HL-60/S4 treated with phorbol 12-myristate 13-acetate at 8.2 ng/mL for 4 days and 3 days (cell line): ENCODE data around the gene BAIAP2L1.

Experiments used
- in situ Hi-C: fragments of 300-500 bp; cut with MboI; formaldehyde crosslinking; loops from 2 replicates; pipeline ENCODE4 v1.15.0; 2022; ENCODE audit warnings: low sequenced_read_pairs

BAIAP2L1 gene, protein sequence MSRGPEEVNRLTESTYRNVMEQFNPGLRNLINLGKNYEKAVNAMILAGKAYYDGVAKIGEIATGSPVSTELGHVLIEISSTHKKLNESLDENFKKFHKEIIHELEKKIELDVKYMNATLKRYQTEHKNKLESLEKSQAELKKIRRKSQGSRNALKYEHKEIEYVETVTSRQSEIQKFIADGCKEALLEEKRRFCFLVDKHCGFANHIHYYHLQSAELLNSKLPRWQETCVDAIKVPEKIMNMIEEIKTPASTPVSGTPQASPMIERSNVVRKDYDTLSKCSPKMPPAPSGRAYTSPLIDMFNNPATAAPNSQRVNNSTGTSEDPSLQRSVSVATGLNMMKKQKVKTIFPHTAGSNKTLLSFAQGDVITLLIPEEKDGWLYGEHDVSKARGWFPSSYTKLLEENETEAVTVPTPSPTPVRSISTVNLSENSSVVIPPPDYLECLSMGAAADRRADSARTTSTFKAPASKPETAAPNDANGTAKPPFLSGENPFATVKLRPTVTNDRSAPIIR

DNA sequence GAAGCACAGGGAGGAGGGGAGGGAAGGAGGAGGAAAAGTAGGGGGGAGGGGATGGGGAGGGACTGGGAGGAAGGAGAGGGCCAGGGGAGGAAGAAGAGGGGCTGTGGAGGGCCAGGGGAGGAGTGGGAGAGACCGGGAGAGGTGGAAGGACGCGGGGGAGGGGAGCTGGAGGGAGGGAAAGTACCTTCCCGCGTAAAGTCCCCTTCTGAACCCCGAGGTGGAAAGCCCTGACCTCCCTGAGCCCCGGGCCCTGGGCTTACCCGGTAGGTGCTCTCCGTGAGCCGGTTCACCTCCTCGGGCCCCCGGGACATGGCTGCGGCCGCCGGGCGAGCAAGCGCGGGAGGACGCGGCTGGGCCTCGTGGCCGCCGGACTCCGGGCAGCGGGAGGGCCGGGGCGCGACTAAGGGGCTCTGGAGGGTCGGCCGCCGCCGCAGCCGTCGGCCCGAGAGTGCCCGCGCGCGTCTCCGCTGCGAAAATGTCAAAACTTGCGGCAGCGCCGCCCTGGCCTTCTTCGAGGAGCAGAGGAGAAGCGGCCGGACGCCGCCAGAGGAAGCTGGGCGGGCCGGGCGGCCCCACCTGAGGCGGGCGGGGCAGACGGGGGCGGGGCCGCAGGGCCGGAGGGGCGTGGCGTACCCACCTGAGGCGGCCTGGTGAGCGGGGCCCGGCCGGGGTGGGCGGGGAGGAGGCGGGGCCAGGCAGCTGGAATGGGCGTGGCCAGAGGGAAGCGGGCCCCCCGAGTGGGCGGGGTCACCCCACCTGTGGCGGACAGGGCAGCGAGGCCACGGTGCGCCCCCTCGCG is at the start of gene BAIAP2L1:
BAIAP2L1 (minus strand) TSS at position 549 of the 799 bp plus-strand sequence; CDS start at position 311, 238 bp downstream.
- in situ Hi-C loops, result loop anchor here (25.0 kb wide), 1 partner anchor 437 kb away; no protein-coding TSS in a partner anchor

DNA sequence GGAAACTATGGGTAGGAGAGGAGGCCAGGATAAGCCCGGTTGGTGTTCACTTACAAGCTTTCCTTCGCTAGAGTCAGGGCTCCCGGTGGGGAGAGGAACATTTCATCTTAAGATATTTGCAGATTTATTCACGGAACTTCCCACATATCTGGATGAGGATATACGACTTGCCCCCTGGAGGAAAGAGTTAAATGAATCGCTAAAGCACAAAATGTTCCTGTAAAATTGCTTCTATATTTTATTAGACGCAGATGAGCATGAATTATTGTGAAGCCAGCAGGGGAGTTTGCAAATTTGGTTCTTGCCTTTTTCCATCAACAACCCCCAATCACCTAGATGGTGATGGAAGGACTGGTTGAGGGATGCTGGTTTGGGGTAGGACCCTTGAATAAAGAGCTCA is 47.9 kb upstream of the BAIAP2L1 start:
- in situ Hi-C loops, result loop anchor here (25.0 kb wide), 1 partner anchor 289 kb away; no protein-coding TSS in a partner anchor

DNA sequence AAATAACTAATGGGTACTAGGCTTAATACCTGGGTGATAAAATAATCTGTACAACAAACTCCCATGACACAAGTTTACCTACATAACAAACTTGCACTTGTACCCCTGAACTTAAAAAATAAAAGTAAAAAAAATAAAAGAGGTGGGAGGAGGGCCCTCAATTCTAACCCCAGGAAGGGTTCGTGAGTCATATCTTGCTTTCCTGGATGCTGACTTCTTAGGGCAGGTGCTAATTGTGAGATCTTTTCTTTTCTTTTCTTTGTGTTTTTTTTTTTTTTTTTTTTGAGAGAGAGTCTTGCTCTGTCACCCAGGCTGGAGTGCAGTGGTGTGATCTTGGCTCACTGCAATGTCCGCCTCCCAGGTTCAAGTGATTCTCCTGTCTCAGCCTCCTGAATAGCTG is 40.1 kb upstream of the BAIAP2L1 start:
- in situ Hi-C loops, result loop anchor here (25.0 kb wide), 1 partner anchor 296 kb away; no protein-coding TSS in a partner anchor

DNA sequence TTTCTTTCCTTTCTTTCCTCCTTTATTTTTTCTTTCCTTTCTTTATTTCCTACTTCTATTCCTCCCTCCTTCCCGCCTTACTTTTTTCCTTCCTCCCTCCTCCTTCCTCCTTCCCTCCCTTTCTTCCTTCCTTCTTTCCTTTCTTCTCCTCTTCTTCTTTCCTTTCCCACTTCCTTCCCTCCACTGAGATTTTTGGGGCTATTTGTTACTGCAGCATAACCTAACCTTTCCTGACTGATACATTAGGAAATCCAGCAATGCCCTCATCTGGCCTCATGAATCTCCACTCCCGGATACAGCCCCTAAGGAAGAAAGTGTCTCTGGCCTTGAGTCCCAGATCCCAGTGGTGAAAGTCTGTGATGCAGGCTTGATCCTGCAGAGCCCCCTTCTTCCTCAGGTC is 38.6 kb upstream of the BAIAP2L1 start:
- in situ Hi-C loops, result loop anchor here (25.0 kb wide), 1 partner anchor 298 kb away; no protein-coding TSS in a partner anchor

DNA sequence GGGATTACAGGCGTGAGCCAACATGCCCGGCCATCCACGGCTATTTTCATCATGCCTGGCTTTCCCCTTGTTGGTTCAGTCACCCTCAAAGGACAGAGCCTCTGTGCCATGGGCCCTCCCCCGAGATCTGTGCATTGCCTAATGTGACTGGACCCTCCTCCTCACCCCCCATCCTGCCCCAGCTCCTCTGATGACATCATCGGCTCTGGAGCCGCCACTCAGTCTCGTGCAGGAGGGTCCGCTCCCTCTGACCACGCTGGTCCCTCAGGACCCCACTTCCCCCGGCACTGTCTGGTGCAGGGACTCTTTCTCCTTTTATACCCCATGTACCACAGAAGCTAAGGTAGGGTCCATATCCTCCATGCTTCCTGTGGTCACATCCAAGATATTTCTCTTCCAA is 33.2 kb upstream of the BAIAP2L1 start:
- in situ Hi-C loops, result loop anchor here (25.0 kb wide), 1 partner anchor 303 kb away; no protein-coding TSS in a partner anchor

DNA sequence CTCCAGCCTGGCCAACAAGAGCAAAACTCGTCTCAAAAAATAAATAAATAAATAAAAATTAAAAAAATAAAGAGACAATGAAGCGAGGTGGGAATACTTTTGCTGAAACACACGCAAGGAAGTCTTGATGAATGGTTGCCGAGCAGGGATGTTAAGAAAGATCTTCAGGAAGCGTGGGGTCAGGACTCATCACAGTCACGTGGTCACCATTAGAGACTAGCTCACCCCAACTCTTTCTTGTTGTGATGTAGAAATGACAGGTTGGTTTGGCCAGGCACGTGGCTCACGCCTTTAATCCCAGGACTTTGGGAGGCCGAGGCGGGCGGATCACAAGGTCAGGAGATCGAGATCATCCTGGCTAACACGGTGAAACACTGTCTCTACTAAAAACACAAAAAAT is 28.9 kb upstream of the BAIAP2L1 start:
- in situ Hi-C loops, result loop anchor here (25.0 kb wide), 1 partner anchor 308 kb away; no protein-coding TSS in a partner anchor

DNA sequence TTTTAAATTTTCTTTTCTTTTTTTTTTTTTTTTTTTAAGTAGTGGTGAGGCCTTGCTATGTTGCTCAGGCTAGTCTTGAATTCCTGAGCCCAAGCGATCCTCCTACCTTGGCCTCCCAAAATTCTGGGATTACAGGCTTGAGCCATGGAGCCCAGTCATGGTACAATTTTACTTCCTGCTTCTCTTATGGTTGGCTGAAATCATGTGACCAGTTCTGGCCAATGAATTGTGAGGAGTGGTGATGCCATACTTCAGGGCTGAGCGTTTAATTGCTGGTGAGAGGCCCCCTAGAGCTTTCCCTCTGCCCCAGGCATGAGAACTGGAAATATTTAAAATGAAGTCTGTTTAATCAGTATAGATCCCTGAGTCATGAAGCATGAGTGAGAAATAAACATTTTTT is 22.2 kb upstream of the BAIAP2L1 start:
- in situ Hi-C loops, result loop anchor here (25.0 kb wide), 1 partner anchor 414 kb away; no protein-coding TSS in a partner anchor

DNA sequence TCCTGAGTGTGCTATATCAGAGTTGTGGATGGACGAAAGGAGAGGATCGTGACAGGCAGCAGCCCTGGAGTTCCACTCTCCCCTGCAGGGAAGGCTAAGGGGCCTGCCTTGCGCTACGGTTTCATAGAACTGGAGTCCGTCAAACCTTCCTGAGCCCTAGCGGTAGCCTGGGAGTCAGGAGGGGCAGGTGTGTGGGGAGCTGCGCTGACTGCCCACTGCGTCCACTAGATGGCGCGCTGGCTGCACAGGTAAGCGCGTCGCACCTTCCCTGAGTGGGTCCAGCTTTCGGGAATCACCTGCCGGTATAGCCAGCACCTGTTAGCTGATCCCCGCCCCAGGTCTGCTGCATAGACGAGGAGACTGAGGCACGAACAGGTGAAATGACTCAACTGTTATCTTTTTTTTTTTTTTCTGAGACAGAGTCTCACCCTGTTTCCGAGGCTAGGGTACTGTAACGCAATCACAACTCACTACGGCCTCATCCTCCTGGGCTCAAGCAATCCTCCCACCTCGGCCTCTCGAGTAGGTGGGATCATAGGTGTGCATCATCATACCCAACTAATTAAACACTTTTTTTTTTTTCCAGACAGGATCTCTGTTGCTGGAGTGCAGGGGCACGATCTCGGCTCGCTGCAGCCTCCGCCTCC is 20.2 kb upstream of the BAIAP2L1 start:
- in situ Hi-C loops, result loop anchor here (25.0 kb wide), 1 partner anchor 416 kb away; no protein-coding TSS in a partner anchor

DNA sequence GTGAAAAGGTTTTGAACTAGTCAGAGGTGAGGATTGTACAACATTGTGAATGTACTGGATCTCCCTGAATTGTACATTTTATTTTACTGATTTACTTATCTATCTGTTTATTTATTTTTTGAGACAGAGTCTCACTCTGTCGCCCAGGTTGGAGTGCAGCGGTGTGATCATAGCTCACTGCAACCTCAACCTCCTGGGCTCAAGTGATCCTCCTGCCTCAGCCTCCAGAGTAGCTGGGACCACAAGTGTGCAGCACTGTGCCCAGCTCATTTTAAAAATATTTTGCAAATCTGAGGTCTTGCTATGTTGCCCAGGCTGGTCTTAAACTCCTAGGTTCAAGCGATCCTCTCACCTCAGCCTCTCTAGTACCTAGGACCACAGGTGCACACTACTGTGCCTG is 19.1 kb upstream of the BAIAP2L1 start:
- in situ Hi-C loops, result loop anchor here (25.0 kb wide), 1 partner anchor 417 kb away; no protein-coding TSS in a partner anchor

DNA sequence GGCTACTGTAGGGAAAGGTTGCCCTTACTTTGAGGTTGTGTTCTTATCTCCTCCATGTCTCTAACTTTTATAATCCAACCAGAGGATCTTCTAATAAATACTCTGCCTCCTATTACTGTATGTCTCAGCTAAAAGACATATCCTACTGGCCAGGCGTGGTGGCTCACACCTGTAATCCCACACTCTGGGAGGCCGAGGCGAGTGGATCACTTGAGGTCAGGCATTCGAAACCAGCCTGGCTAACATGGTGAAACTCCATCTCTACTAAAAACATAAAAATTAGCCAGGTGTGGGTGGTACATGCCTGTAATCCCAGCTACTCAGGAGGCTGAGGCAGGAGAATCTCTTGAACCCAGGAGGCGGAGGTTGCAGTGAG is 18.4 kb upstream of the BAIAP2L1 start:
- in situ Hi-C loops, result loop anchor here (25.0 kb wide), 1 partner anchor 418 kb away; no protein-coding TSS in a partner anchor

DNA sequence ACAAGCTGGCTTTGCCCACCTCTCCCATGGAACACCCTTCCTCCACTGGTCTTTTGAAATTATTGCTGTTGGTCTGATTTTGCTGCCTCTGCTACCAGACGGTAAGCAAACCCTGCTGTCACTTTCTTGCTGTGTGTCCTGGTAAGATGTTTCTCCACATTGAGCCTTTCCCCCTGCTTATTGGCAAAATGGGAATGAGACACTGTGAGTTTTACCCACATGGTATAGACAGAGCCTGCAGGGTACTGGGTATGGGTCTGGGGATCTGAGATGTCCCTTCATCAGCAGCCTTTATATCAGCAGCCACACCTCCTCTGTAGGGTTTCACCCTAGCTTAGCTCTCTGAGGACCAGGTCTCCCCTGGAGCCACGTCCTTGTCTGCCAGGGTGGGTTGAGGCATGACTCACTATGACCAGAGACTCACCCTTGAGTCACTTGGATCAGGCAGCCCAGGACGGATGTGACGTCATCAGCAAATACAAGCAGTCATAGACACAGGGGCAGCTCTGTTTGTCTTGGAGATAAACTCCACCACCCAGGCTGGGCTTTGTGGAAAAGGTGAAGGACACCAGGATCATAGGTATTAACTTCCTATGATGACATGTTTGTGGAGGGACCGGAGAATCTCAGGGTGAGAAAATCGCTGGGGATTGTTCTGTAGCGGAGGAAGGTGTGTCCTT is 17.9 kb upstream of the BAIAP2L1 start:
- in situ Hi-C loops, result loop anchor here (25.0 kb wide), 1 partner anchor 419 kb away; no protein-coding TSS in a partner anchor

DNA sequence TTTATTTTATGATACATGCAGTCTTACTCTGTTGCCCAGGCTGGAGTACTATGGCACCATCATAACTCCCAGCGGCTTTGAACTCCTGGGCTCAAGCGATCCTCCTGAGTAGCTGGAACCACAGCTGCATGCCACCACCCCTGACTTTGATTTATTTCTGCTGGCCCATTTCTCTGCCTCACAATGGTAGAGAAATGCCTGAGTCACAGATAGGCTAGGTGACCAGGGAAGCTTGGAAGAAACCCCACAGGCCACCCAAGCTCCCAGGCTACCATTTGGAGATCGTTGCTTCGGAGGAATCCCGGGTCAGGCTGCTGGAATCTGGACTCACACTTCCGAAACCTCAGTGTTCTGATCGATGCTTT is 17.4 kb upstream of the BAIAP2L1 start:
- in situ Hi-C loops, result loop anchor here (25.0 kb wide), 1 partner anchor 419 kb away; no protein-coding TSS in a partner anchor

DNA sequence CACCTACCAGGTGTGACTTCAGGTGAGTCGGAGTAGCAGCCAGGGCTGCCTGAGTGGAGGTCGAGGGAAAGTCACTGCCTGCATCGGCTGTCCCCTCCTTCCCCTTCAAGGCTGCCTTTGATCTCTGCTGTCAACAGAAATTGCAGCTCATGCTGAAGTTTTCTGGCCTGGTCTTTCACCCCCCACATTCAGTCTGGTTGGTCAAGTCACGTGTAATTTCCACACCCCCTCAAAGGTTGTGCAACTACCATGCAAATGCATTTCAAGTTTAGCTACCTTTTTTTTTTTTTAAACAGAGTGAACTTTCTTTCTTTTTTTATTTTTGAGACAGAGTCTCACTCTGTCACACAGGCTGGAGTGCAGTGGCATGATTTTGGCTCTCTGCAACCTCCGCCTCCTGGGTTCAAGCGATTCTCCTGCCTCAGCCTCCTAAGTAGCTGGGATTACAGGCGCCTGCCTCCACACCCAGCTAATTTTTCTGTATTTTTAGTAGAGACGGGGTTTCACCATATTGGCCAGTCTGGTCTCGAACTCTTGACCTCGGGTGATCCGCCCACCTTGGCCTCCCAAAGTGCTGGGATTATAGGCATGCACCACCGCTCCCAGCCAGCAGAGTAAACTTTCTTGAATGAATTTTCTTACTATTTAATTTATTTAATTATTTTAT is 16.8 kb upstream of the BAIAP2L1 start:
- in situ Hi-C loops, result loop anchor here (25.0 kb wide), 1 partner anchor 420 kb away; no protein-coding TSS in a partner anchor

DNA sequence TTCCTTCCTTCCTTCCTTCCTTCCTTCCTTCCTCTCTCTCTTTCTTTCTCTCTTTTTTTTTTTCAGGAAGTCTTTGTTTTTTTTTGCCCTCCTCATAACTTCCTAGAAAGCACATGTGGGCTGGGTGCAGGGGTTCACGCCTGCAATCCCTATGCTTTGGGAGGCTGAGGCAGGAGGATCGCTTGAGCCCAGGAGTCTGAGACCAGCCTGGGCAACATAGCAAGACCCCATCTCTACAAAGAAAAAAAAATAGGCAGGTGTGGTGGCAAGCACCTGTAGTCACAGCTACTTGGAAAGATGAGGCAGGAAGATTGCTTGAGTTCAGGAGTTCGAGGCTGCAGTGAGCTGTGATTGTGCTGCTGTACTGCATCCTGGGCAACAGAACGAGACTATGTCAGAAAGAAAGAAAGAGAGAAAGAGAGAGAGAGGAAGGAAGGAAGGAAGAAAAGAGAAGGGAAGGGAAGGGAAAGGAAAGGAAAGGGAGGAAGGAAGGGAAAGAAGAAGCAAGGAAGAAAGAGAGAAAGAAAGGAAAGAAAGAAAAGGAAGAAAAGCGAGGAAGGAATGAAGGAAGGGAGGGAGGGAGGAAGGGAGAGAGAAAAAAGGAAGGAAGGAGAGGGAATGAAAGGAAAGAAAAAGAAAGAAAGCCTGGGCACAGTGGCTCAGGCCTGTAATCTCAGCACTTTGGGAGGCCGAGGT is 13.5 kb upstream of the BAIAP2L1 start:
- in situ Hi-C loops, result loop anchor here (25.0 kb wide), 1 partner anchor 423 kb away; no protein-coding TSS in a partner anchor

DNA sequence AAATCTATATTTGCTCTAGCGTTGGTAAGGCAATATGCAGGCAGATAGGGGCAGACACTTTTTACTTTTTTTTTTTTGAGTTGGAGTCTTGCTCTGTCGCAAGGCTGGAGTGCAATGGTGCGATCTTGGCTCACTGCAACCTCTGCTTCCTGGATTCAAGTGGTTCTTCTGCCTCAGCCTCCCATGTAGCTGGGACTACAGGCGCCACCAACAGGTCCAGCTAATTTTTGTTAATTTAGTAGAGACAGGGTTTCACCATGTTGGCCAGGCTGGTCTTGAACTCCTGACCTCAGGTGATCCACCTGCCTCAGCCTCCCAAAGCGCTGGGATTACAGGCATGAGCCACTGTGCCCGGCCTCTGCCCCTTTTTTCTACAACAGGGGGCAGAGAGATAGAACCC is 12.8 kb upstream of the BAIAP2L1 start:
- in situ Hi-C loops, result loop anchor here (25.0 kb wide), 1 partner anchor 424 kb away; no protein-coding TSS in a partner anchor

DNA sequence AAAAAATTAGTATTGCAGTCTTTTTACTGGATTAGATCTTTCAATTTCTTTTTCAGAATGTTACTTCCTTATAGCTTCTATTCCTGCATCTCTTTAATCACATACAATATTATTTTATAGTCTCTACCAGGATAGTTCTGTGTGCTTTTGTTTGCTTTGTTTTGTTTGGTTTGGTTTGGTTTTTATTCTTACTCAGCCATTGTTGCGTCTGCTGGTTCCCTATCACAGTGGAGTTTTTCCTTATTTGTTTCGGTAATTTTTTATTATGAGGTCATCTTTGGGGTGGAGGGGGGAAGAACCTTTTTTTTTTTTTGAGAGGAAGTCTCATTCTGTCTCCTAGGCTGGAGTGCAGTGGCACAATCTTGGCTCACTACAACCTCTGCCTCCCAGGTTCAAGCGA is 9.0 kb upstream of the BAIAP2L1 start:
- in situ Hi-C loops, result loop anchor here (25.0 kb wide), 1 partner anchor 427 kb away; no protein-coding TSS in a partner anchor

DNA sequence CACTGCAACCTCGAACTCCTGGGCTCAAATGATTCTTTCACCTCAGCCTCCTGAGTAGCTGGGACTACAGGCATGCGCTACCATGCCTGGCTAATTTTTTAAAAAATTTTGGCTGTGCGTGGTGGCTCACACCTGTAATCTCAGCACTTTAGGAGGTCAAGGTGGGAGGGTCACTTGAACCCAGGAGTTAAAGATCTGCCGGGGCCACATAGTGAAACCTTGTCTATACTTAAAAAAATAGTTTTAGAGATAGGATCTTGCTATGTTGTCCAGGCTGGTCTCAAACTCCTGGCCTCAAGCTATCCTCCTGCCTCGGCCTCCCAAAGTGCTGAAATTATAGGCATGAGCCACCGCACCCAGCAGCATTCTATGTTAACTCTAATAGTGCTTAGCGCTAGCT is 7.3 kb upstream of the BAIAP2L1 start:
- in situ Hi-C loops, result loop anchor here (25.0 kb wide), 1 partner anchor 429 kb away; no protein-coding TSS in a partner anchor

DNA sequence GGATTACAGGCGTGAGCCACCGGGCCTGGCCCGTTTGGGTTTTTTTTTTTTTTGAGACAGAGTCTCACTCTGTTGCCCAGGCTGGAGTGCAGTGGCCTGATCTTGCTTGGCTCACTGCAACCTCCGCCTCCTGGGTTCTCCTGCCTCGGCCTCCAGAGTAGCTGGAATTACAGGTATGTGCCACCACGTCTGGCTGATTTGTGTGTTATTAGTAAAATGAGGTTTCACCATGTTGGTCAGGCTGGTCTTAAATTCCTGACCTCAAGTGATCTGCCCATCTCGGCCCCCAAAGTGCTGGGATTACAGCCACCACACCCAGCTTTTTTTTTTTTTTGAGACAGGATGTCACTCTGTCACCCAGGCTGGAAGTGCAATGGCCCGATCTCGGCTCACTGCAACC is 5.9 kb upstream of the BAIAP2L1 start:
- in situ Hi-C loops, result loop anchor here (25.0 kb wide), 1 partner anchor 430 kb away; no protein-coding TSS in a partner anchor
